Adrenal gland (tissue), 12 donors: ENCODE data around the gene NXNL1. TPM values are rescaled to one million over a fixed set of nuclear protein-coding genes. Genes with fewer than 3 reads are reported as not detected.

Experiments
- DNase-seq, 7 donors: peaks; one replicate each; pipeline ENCODE4 v3.0.0-alpha.2; 2019 to 2020
- H3K27ac ChIP-seq, 5 donors: fragments of 200-600 bp; sonication (generic) in 4 of 5; 1 replicate in 3 of 5; 2 replicates in 2 of 5; pipeline versions ENCODE4 v1.5.1 to v1.8.0; 2016 to 2020; ENCODE audit warnings: mild to moderate bottlenecking in 1 of 5
- H3K27me3 ChIP-seq: fragments of 200-600 bp; 2 replicates; pipeline ENCODE4 v1.8.0; 2021
- H3K36me3 ChIP-seq, 2 donors: fragments of 200-600 bp; replicated peaks in 1 of 2; 1 replicate in 1 of 2; 2 replicates in 1 of 2; pipeline versions ENCODE4 v1.5.1 to v1.8.0; 2018 to 2022
- H3K4me1 ChIP-seq, 2 donors: fragments of 200-600 bp; replicated peaks in 1 of 2; 1 replicate in 1 of 2; 2 replicates in 1 of 2; pipeline versions ENCODE4 v1.5.1 to v1.8.0; 2018 to 2021
- H3K4me3 ChIP-seq, 4 donors: fragments of 200-600 bp; sonication (generic) in 3 of 4; one replicate each; pipeline ENCODE4 v1.5.1; 2016 to 2018
- H3K9me3 ChIP-seq, 3 donors: fragments of 200-600 bp; sonication (generic) in 1 of 3; replicated peaks in 1 of 3; 1 replicate in 2 of 3; 2 replicates in 1 of 3; pipeline versions ENCODE4 v1.5.1 to v1.8.0; 2016 to 2021
- POLR2A ChIP-seq, 2 donors: fragments of 450-650 bp; IDR thresholded peaks; one replicate each; pipeline ENCODE4 v1.6.1; 2017; ENCODE audit warnings: antibody characterized with exemption in 2 of 2, mild to moderate bottlenecking in 2 of 2, moderate library complexity in 1 of 2
- WGBS, 4 donors: extraction: QIAGEN DNeasy Blood & Tissue Kit in 2 of 4; methylation state at CpG; one replicate each; pipeline versions ENCODE4 v1.1.5 to v1.1.7; 2013 to 2017; 5-methylcytosine and 5-hydroxymethylcytosine counted together
- intact Hi-C, 2 donors: fragments of 100-400 bp; cut with DNase I; formaldehyde crosslinking; loops; one replicate each; pipeline versions ENCODE4 v1.14.1 to v1.15.0; 2022 to 2023
- polyA plus RNA-seq, 3 donors: library from polyadenylated mRNA; stranded (reverse); fragments of 200-250 nt in 2 of 3; fragments of 350-450 nt in 1 of 3; fragmentation: Illumina TruSeq in 1 of 3; extraction: RNeasy Lipid Tissue Mini Kit (QIAGEN cat#74804) in 1 of 3; gene quantifications; one replicate each; pipeline ENCODE4 v1.2.3, GENCODE V29; 2013 to 2014
- total RNA-seq, 9 donors: library from RNA; depleted of rRNA in 4 of 9; stranded (reverse); fragments of >200 nt in 4 of 9; fragments of 120-200 nt in 1 of 9; fragmentation: NEBNext Ultra II Directional in 1 of 9; extraction: Animal tissue kit (Norgen Biotek cat#: 25700) in 1 of 9; gene quantifications; one replicate each; pipeline versions ENCODE4 v1.1.0 to v1.2.4, GENCODE V29; 2013 to 2023
- TF ChIP-seq, protein P1 (sequence below), 6 experiments: fragments of 450-650 bp in 4 of 6; fragments of 200-600 bp in 2 of 6; sonication (generic) in 1 of 6; IDR thresholded peaks; 1 replicate in 5 of 6; 2 replicates in 1 of 6; pipeline versions ENCODE4 v1.5.1 to v1.8.0; 2016 to 2021; ENCODE audit warnings: antibody characterized with exemption in 6 of 6, mild to moderate bottlenecking in 2 of 6, moderate library complexity in 1 of 6
- donor health status: healthy with polysubstance abuse.
- donor health status: Bipolar disorder and iron deficiency.
- donor health status: DM: yes; HTN: yes; CAD: no.
- donor health status: DM: no; HTN: no; CAD: no.
- donor health status: DM: no; HTN: no; CAD: no.
- donor health status: DM: yes; HTN: yes; CAD: no.

NXNL1 gene
- total and polyA plus RNA-seq, 12 donors = 0.41 to 4.8 (median 1.7) TPM; not detected in 5

GRCh38 chr19:17436094-17436873 lies 24.4 kb downstream of the NXNL1 start:
- Histone ChIP-seq H3K36me3 (no peaks in the 10 kb centered on the region), H3K9me3 (no peaks in the 10 kb centered on the region), H3K27ac (no peak overlapping the region), H3K4me1 (peaks cover 0 to under 1% of the 10 kb centered on the region in 2 donors), H3K4me3 (no peak overlapping the region), H3K27me3 (no peaks in the 10 kb centered on the region)
- DNase-seq = no peak
- TF ChIP-seq POLR2A (IDR thresholded peaks at IDR 0.05) = no peak
- TF ChIP-seq, protein P1, sequence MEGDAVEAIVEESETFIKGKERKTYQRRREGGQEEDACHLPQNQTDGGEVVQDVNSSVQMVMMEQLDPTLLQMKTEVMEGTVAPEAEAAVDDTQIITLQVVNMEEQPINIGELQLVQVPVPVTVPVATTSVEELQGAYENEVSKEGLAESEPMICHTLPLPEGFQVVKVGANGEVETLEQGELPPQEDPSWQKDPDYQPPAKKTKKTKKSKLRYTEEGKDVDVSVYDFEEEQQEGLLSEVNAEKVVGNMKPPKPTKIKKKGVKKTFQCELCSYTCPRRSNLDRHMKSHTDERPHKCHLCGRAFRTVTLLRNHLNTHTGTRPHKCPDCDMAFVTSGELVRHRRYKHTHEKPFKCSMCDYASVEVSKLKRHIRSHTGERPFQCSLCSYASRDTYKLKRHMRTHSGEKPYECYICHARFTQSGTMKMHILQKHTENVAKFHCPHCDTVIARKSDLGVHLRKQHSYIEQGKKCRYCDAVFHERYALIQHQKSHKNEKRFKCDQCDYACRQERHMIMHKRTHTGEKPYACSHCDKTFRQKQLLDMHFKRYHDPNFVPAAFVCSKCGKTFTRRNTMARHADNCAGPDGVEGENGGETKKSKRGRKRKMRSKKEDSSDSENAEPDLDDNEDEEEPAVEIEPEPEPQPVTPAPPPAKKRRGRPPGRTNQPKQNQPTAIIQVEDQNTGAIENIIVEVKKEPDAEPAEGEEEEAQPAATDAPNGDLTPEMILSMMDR (IDR thresholded peaks at IDR 0.05) = no peak
- WGBS, 4 donors = 93 to 96% (median 94%) methylated on average over 24 to 25 of the region's 25 CpGs
- intact Hi-C loops = no loop called here

DNA sequence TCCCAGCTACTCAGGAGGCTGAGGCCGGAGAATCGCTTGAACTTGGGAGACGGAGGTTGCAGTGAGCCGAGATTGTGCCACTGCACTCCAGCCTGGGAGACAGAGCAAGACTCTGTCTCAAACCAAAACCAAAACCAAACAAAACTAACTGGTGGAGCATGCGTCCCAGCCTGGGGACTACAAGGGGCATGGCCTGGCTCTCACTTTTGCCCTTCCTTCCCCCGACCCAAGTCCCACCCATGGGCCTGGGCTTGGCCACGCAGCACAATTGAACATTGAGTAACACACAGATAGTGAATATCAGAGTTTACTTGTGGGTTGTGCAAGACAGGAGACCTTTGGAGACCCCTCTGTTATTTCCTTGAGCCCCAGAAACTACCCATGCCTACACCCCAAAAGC lies 25.5 kb downstream of the NXNL1 start:
- Histone ChIP-seq H3K36me3 (no peaks in the 10 kb centered on the region), H3K9me3 (no peaks in the 10 kb centered on the region), H3K4me1 (peaks cover under 1 to 3% of the 10 kb centered on the region in 2 donors), H3K4me3 (no peak overlapping the region), H3K27me3 (no peaks in the 10 kb centered on the region), H3K27ac (no peak overlapping the region)
- TF ChIP-seq, protein P1 (IDR thresholded peaks at IDR 0.05) = no peak
- no peak for TF ChIP-seq POLR2A (IDR thresholded peaks at IDR 0.05)
- WGBS, 4 donors = 82 to 90% (median 86%) methylated on average over 6 to 7 of the region's 7 CpGs
- DNase-seq = no peak
- intact Hi-C loops = no loop called here

GRCh38 chr19:17431417-17431816 lies 29.3 kb downstream of the NXNL1 start:
- H3K4me3 ChIP-seq = no peak overlapping the region
- intact Hi-C loops = no loop called here
- H3K4me1 ChIP-seq = peaks cover 9 to 18% of the 10 kb centered on the region in 2 donors
- no peak overlapping the region for H3K27ac ChIP-seq
- H3K9me3 ChIP-seq = no peaks in the 10 kb centered on the region
- H3K36me3 ChIP-seq = no peaks in the 10 kb centered on the region
- DNase-seq = peak in 1 of 7 donors; percentile 37
- no peaks in the 10 kb centered on the region for H3K27me3 ChIP-seq
- TF ChIP-seq, protein P1 (IDR thresholded peaks at IDR 0.05) = no peak
- TF ChIP-seq POLR2A (IDR thresholded peaks at IDR 0.05) = no peak
- WGBS, 4 donors = 83 to 89% (median 86%) methylated on average over 7 of the region's 7 CpGs

DNA sequence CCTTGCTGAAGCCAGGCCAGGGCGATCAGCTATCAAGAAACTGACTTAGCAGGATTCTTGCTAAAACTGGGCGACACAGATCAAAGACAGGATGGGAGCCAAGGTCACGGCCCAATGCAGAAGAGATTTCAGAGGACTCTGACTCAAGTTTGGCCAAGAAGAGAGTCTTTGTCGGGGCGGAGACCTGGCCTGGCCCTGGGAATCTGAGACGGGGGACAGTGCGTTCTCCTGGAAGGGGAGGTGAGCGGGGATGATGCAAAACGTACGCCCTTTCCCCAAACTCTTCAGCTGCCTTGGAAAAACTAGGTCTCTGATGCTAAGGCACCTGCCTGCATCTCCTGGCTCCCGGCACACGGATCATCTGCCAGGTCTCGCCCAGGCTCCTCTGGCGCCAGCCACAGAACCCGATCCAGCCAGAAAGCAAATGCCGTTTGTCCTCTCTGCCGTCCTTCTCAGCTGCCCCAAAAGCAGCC lies 31.0 kb downstream of the NXNL1 start:
- intact Hi-C loops = no loop called here
- peak in 1 of 2 donors; percentile 36 for TF ChIP-seq POLR2A (IDR thresholded peaks at IDR 0.05)
- TF ChIP-seq, protein P1 (IDR thresholded peaks at IDR 0.05) = no peak
- no peak overlapping the region for H3K4me3 ChIP-seq
- no peaks in the 10 kb centered on the region for H3K27me3 ChIP-seq
- no peaks in the 10 kb centered on the region for H3K36me3 ChIP-seq
- no peaks in the 10 kb centered on the region for H3K9me3 ChIP-seq
- H3K4me1 ChIP-seq = peaks cover 9 to 18% of the 10 kb centered on the region in 2 donors
- H3K27ac ChIP-seq = peak overlapping the region; percentile 69 to 92 (median 80)
- peak; percentile 58 to 90 (median 85) for DNase-seq
- WGBS, 4 donors = 29 to 38% (median 31%) methylated on average over 6 to 17 of the region's 17 CpGs
